Muscle of arm (tissue), 14 donors: ENCODE data around the gene PCDHGC5. TPM values are rescaled to one million over a fixed set of nuclear protein-coding genes. Genes with fewer than 3 reads are reported as not detected.

Experiments
- DNase-seq: peaks from one replicate; pipeline ENCODE4 v3.0.0-alpha.2; 2013
- long read RNA-seq, 11 donors: transcript quantifications; one replicate each; lab custom pipeline, GENCODE V29; 2026
- polyA plus RNA-seq, 12 donors: library from polyadenylated mRNA; unstranded; fragments of 120-200 nt; gene quantifications; one replicate each; pipeline ENCODE4 v1.2.1, GENCODE V29; 2013; ENCODE audit not compliant: insufficient read length in 12 of 12

PCDHGC5 gene
- polyA plus RNA-seq: 1 to 10 TPM in 2 of 12 donors, under 1 TPM in 8, not detected in 2; 0.19 to 1.3 (median 0.71) TPM
- long read RNA-seq, donor 1, partial matches to known transcripts: 0 of 2 reads
- long read RNA-seq, donor 1, other reads (novel, unspliced or antisense): 0 of 2 reads
- long read RNA-seq, donor 2, partial matches to known transcripts: 0 of 1 reads
- long read RNA-seq, donor 2, other reads (novel, unspliced or antisense): 0 of 1 reads
- long read RNA-seq, donor 3, partial matches to known transcripts: 0 of 2 reads
- long read RNA-seq, donor 3, other reads (novel, unspliced or antisense): 0 of 2 reads
- long read RNA-seq, donor 4: 0 reads
- long read RNA-seq, donor 5, partial matches to known transcripts: 0 of 1 reads
- long read RNA-seq, donor 5, other reads (novel, unspliced or antisense): 0 of 1 reads
- long read RNA-seq, donor 6: 0 reads
- long read RNA-seq, donor 7: 0 reads
- long read RNA-seq, donor 8, partial matches to known transcripts: 0 of 1 reads
- long read RNA-seq, donor 8, other reads (novel, unspliced or antisense): 0 of 1 reads
- long read RNA-seq, donor 9: 0 reads
- long read RNA-seq, donor 10: 0 reads
- long read RNA-seq, donor 11: 0 reads

GRCh38 chr5:141488591-141489561, at the start of gene PCDHGC5:
Gene PCDHGC5 (plus strand): TSS chr5:141489081. CDS start chr5:141489241, 160 bp downstream.
- no peak for DNase-seq

DNA sequence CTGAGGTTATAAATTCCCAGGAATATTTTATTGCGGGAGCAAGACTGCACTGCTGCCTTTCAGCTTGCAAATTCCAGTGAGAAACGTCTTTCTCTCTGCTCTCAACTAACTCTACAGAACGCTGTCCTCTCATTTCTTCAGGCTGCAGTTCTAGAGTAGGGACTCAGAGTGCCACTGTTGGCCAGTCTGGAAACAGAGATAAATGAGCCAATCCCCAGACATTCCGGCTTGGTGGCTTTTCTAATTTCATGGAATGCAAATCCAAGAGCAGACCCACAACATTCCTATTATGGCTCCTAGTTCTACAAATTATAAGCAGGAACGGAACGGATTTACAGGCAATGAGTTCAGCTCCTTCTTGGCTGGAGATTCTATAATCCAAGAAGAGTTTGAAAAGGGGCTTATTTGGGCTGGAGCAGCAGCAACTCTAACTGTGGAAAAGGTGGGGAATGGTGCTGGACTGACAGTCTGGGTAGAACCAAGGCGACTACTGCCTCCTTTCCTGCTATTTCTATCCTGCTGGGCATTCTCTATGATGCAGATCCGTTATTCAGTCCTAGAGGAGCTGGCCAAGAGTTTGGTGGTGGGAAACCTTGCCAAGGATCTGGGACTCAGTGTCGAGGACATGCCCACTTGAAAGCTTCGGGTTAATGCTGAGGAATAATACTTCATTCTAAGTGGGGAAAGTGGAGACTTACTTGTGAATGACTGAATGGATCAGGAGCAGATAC, 49.3 kb upstream of the PCDHGC5 start:
- no peak for DNase-seq

DNA sequence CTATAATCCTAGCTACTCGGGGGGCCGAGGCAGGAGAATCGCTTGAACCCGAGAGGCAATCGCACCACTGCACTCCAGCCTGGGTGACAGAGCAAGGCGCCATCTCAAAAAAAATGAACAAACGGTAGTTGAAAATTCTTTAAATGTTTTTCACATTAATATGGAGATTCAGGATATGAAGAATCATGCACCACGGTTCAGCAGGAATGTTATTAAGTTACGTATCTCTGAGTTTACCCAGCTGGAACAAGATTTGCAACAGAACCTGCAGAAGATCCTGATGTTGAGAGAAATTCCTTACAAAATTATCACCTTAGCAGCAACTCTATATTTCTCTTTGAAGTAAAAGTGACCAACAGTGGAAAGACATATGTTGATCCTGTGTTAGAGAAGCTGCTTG, 48.5 kb upstream of the PCDHGC5 start:
- DNase-seq: no peak

- DNase-seq: no peak
Observed at GRCh38 chr5:141441571-141442170, 47.2 kb upstream of the PCDHGC5 start.

- DNase-seq: no peak
Observed at GRCh38 chr5:141465351-141465750, 23.5 kb upstream of the PCDHGC5 start.

DNA sequence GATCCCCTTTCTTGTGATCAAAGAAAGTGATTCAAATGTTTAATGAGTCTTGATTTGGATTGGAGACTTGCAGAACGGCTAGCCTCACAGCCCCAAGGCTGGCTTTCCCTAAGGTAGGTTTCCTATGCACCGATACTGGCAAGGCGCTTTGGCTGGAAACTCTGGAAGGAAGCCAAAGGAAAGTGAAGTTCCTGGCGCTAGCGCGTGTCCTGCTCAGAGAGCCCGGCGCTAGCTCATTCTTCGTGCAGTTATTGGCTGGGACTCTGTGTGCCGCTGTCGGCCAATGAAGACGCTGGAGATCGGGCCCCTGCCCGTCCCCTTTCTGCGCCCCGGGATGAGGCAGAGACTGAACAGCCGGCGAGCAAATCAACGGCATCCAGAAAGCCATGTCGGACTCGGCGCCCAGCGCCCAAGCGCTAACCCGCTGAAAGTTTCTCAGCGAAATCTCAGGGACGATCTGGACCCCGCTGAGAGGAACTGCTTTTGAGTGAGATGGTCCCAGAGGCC, 13.2 kb upstream of the PCDHGC5 start, which contains the start of gene PCDHGC3:
Gene PCDHGC3 (plus strand): TSS at position 342 of the 507 bp plus-strand sequence. CDS start 151 bp downstream, at position 493.
- DNase-seq: peak; percentile 94

DNA sequence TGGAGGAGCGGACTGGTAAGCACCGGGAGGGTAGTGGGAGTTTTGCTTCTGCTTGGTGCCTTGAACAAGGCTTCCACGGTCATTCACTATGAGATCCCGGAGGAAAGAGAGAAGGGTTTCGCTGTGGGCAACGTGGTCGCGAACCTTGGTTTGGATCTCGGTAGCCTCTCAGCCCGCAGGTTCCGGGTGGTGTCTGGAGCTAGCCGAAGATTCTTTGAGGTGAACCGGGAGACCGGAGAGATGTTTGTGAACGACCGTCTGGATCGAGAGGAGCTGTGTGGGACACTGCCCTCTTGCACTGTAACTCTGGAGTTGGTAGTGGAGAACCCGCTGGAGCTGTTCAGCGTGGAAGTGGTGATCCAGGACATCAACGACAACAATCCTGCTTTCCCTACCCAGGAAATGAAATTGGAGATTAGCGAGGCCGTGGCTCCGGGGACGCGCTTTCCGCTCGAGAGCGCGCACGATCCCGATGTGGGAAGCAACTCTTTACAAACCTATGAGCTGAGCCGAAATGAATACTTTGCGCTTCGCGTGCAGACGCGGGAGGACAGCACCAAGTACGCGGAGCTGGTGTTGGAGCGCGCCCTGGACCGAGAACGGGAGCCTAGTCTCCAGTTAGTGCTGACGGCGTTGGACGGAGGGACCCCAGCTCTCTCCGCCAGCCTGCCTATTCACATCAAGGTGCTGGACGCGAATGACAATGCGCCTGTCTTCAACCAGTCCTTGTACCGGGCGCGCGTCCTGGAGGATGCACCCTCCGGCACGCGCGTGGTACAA, 12.6 kb upstream of the PCDHGC5 start:
- peak; percentile 91 for DNase-seq

DNA sequence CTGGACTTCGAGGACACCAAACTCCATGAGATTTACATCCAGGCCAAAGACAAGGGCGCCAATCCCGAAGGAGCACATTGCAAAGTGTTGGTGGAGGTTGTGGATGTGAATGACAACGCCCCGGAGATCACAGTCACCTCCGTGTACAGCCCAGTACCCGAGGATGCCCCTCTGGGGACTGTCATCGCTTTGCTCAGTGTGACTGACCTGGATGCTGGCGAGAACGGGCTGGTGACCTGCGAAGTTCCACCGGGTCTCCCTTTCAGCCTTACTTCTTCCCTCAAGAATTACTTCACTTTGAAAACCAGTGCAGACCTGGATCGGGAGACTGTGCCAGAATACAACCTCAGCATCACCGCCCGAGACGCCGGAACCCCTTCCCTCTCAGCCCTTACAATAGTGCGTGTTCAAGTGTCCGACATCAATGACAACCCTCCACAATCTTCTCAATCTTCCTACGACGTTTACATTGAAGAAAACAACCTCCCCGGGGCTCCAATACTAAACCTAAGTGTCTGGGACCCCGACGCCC, 11.8 kb upstream of the PCDHGC5 start:
- no peak for DNase-seq

- no peak for DNase-seq
Observed at GRCh38 chr5:141477815-141478214, 11.1 kb upstream of the PCDHGC5 start.

DNA sequence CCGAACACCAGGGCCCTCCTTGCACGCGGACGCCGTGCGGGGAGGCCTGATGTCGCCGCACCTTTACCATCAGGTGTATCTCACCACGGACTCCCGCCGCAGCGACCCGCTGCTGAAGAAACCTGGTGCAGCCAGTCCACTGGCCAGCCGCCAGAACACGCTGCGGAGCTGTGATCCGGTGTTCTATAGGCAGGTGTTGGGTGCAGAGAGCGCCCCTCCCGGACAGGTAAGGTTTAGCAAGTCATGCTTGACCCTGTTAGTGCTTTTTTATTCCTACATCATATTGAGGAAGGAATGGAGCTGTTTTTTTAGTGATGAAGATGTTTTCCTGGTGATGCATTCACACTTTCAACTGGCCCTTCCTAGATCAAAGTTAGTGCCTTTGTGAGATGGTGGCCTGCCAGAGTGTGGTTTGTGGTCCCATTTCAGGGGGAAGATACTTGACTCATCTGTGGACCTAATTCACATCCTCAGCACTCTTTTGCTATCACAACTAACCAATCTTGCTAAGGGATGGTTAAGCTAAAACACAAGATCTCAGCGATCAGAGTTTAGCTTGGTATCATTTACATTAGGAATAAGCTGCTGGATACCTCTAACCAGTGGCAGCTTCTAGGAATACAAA, 10.4 kb upstream of the PCDHGC5 start:
- DNase-seq: no peak

GRCh38 chr5:141479776-141480175, 9.1 kb upstream of the PCDHGC5 start:
- no peak for DNase-seq

- DNase-seq: no peak
Observed at GRCh38 chr5:141483902-141484301, 5.0 kb upstream of the PCDHGC5 start.

- no peak for DNase-seq
Observed at GRCh38 chr5:141484310-141484640, 4.6 kb upstream of the PCDHGC5 start.

DNA sequence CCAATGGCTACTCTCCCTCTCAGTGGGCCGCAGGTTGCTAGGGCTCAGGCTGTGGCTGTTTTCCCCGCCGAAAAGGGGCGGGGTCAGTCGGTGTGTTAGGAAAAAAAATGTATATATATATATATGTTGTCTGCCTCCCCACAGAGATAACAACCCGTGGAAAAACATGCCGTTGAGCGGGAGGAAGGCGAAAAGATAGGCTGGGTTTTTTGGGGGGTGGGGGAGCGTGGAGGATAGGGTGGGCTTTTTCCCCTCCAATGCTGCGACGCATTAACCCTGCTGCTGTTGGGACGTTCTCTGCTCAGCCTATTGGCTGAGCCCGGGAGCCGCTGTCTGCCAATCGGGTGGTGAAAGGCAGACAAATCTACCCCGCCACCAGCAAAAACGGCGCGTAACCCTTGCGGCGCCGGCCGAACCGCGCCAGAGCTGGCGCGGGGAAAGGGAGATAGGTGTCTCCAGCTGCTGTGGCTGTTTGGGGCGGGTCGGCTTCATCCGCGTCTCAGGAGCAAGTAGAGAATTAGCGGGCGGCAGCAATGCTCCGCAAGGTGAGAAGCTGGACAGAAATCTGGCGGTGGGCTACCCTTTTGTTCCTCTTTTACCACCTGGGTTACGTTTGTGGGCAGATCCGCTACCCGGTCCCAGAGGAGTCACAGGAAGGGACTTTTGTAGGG, 4.1 kb upstream of the PCDHGC5 start, which contains the start of gene PCDHGC4:
Gene PCDHGC4 (plus strand): TSS at position 390 of the 671 bp plus-strand sequence. CDS start 144 bp downstream, at position 534.
- DNase-seq: no peak

DNA sequence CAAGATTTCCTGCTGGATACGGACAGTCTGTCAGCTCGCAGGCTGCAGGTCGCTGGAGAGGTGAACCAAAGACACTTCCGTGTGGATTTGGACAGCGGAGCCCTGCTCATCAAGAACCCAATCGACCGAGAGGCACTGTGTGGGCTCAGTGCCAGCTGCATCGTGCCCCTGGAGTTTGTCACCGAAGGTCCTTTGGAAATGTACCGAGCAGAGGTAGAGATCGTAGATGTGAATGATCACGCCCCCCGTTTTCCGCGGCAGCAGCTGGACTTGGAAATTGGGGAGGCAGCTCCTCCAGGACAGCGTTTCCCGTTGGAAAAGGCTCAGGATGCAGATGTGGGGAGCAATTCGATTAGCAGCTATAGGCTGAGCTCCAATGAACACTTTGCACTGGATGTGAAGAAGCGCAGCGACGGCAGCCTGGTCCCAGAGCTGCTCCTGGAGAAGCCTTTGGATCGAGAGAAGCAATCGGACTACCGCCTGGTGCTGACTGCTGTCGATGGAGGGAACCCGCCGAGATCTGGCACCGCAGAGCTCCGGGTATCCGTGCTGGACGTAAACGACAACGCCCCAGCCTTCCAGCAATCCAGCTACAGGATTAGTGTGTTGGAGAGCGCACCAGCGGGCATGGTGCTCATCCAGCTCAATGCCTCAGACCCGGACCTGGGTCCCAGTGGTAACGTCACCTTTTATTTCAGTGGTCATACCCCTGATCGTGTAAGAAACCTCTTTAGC, 3.4 kb upstream of the PCDHGC5 start:
- DNase-seq: no peak

- DNase-seq: no peak
Observed at GRCh38 chr5:141486091-141486490, 2.8 kb upstream of the PCDHGC5 start.

DNA sequence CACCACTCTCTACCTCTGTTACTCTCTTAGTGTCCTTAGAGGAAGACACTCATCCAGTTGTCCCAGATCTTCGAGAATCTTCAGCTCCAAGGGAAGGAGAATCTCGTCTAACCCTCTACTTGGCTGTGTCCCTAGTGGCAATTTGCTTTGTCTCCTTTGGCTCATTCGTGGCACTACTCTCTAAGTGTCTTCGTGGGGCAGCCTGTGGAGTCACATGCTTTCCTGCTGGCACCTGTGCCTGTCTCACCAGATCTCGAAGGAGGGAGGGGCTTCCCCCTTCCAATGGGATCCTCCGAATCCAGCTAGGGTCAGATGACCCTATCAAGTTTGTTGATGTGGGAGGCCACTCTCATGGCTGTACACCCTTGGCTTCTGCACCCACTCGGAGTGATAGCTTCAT, 1.8 kb upstream of the PCDHGC5 start:
- no peak for DNase-seq

- no peak for DNase-seq
Observed at GRCh38 chr5:141489841-141490240, 960 bp downstream of the PCDHGC5 start.
